DND-41 (cell line): ENCODE data around the gene CYP11A1.

Experiments used
- EZH2 ChIP-seq: IDR thresholded peaks from 3 replicates; pipeline ENCODE4 v1.6.1; 2012; ENCODE audit warnings: borderline replicate concordance, low read depth, mild to moderate bottlenecking, moderate library complexity, low read length, inconsistent platforms; ENCODE audit not compliant: severe bottlenecking
- TF ChIP-seq, protein P1 (sequence below): IDR thresholded peaks from 2 replicates; pipeline ENCODE4 v1.5.1; 2012; ENCODE audit warnings: borderline replicate concordance, low read length, moderate library complexity, mild to moderate bottlenecking; ENCODE audit not compliant: poor library complexity, severe bottlenecking; ENCODE audit errors: extremely low read depth

DNA sequence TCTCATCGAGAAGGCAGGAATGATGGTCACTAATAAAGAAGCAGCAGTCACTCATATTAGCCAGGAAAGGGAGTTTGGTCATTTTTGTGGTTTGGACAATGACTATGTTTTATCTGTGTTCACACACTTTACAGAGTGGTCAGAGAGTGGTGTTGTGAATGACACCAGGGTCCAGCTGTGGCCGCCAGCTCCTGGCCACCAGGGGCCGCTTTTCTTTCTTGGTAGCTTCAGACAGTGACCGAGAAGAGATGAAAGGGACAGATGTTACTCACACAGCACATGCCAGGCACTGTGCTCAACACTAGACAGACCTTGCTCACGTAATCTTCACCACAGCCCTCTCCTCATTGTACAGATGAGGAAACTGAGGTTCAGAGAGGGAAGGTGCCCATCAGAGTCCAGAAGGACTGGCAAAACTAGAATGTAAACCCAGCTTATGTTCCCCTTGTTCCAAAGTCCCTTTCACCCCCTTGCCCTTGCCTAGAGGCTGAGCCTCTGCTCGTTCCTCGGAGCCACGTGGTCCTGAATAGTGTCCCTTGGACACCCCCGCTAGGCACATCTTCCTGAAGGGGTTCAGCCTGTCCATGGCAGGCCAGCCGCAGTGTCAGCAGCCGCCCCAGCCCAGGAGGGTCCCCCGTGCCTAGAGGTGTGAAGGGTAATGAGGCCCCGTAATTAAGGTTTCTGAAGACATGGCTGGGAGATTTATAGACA is 55.6 kb downstream of the CYP11A1 start:
- TF ChIP-seq, protein P1, sequence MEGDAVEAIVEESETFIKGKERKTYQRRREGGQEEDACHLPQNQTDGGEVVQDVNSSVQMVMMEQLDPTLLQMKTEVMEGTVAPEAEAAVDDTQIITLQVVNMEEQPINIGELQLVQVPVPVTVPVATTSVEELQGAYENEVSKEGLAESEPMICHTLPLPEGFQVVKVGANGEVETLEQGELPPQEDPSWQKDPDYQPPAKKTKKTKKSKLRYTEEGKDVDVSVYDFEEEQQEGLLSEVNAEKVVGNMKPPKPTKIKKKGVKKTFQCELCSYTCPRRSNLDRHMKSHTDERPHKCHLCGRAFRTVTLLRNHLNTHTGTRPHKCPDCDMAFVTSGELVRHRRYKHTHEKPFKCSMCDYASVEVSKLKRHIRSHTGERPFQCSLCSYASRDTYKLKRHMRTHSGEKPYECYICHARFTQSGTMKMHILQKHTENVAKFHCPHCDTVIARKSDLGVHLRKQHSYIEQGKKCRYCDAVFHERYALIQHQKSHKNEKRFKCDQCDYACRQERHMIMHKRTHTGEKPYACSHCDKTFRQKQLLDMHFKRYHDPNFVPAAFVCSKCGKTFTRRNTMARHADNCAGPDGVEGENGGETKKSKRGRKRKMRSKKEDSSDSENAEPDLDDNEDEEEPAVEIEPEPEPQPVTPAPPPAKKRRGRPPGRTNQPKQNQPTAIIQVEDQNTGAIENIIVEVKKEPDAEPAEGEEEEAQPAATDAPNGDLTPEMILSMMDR = peak; percentile 3
- TF ChIP-seq EZH2 = no peak
